ENCODE results near the gene FBXO46. TPM values are rescaled to one million over a fixed set of nuclear protein-coding genes. Genes with fewer than 3 reads are reported as not detected.

FBXO46 gene
- total and polyA plus RNA-seq, 2 of the 13 experiments (the other 11 are each of a cell fraction or from before 2014, with no cell fraction given) = 6.2 to 6.4 TPM

GRCh38 chr19:45717131-45717982 is 13.3 kb downstream of the FBXO46 start (continued):
- TF ChIP-seq ARID3A (IDR thresholded peaks at IDR 0.05; ENCODE audit: low read depth, low read length) (peak; percentile 59; the same call in 1 of the 2 replicates), ZNF780A (CRISPR knock-in tag; IDR thresholded peaks at IDR 0.05) (no peak), GMEB2 (CRISPR knock-in tag; IDR thresholded peaks at IDR 0.05; ENCODE audit: low read depth) (0 out of 2 replicates have a peak, but pooled peaks have one; percentile 21), XRCC5 (optimal IDR thresholded peaks at IDR 0.05; ENCODE audit: low read length) (peak; percentile 82), ZNF552 (CRISPR knock-in tag; IDR thresholded peaks at IDR 0.05; ENCODE audit: borderline replicate concordance) (no peak), MAFG (CRISPR knock-in tag; IDR thresholded peaks at IDR 0.05) (no peak), PLSCR1 (CRISPR knock-in tag; IDR thresholded peaks at IDR 0.05; ENCODE audit: borderline replicate concordance) (no peak), POLR2G (IDR thresholded peaks at IDR 0.05; ENCODE audit: low read depth, low read length) (peak; percentile 64; the same call in 1 of the 2 replicates), ZNF766 (CRISPR knock-in tag; IDR thresholded peaks at IDR 0.05; ENCODE audit: borderline replicate concordance) (no peak; the same call in 1 of the 2 replicates), DDIT3 (CRISPR knock-in tag; IDR thresholded peaks at IDR 0.05) (no peak), KDM3A (CRISPR knock-in tag; IDR thresholded peaks at IDR 0.05; ENCODE audit: low read depth) (no peak), ZBTB1 (CRISPR knock-in tag; IDR thresholded peaks at IDR 0.05; ENCODE audit: borderline replicate concordance) (no peak), ZNF75D (CRISPR knock-in tag; IDR thresholded peaks at IDR 0.05; ENCODE audit: borderline replicate concordance) (no peak), ATF4 (CRISPR knock-in tag; IDR thresholded peaks at IDR 0.05) (no peak), ZNF563 (CRISPR knock-in tag; IDR thresholded peaks at IDR 0.05) (no peak), TEF (CRISPR knock-in tag; IDR thresholded peaks at IDR 0.05) (0 out of 2 replicates have a peak, but pooled peaks have one; percentile 24), HIVEP1 (CRISPR knock-in tag; IDR thresholded peaks at IDR 0.05) (no peak; the same call in 1 of the 2 replicates), DNMT3B (CRISPR knock-in tag; conservative IDR thresholded peaks at IDR 0.05) (no peak), TAF1 (CRISPR knock-in tag; IDR thresholded peaks at IDR 0.05) (peak; percentile 15; the same call in 1 of the 2 replicates), ZMYM3 (CRISPR knock-in tag; IDR thresholded peaks at IDR 0.05) (peak; percentile 87), ZNF720 (CRISPR knock-in tag; IDR thresholded peaks at IDR 0.05) (no peak), HOXA7 (CRISPR knock-in tag; IDR thresholded peaks at IDR 0.05) (no peak), PHB2 (IDR thresholded peaks at IDR 0.05; ENCODE audit: partially characterized antibody) (no peak), KDM1A (CRISPR knock-in tag; IDR thresholded peaks at IDR 0.05) (no peak)
